Psoas muscle (tissue), 8 donors: ENCODE data around the gene MRPL43. TPM values are rescaled to one million over a fixed set of nuclear protein-coding genes. Genes with fewer than 3 reads are reported as not detected.

Experiments used
- ATAC-seq, 4 donors: fragments of 200-7000 bp; cut with Tn5 transposase; one replicate each; pipeline ENCODE4 v1.9.1; 2020; ENCODE audit warnings: moderate library complexity in 3 of 4, mild to moderate bottlenecking in 2 of 4
- DNase-seq, 2 donors: peaks; one replicate each; pipeline ENCODE4 v3.0.0-alpha.2; 2020
- H3K27ac ChIP-seq: fragments of 200-600 bp; one replicate; pipeline ENCODE4 v1.8.0; 2022
- H3K27me3 ChIP-seq, 3 donors: fragments of 200-600 bp in 1 of 3; one replicate each; pipeline versions ENCODE4 v1.6.1 to v1.8.0; 2013 to 2022; ENCODE audit warnings: low read length in 2 of 3, mild to moderate bottlenecking in 2 of 3, moderate library complexity in 1 of 3; ENCODE audit not compliant: insufficient read depth in 3 of 3
- H3K36me3 ChIP-seq, 2 donors: fragments of 200-600 bp in 1 of 2; one replicate each; pipeline versions ENCODE4 v1.6.1 to v1.8.0; 2013 to 2022; ENCODE audit warnings: low read depth in 1 of 2, mild to moderate bottlenecking in 1 of 2, moderate library complexity in 1 of 2; ENCODE audit not compliant: insufficient read depth in 1 of 2
- H3K4me1 ChIP-seq: fragments of 200-600 bp; one replicate; pipeline ENCODE4 v1.8.0; 2022
- H3K4me3 ChIP-seq: fragments of 200-600 bp; one replicate; pipeline ENCODE4 v1.8.0; 2022; ENCODE audit warnings: mild to moderate bottlenecking
- H3K9me3 ChIP-seq: fragments of 200-600 bp; one replicate; pipeline ENCODE4 v1.8.0; 2022
- WGBS, 3 donors: extraction: QIAGEN DNeasy Blood & Tissue Kit; methylation state at CpG; one replicate each; pipeline versions ENCODE4 v1.1.6 to v1.1.7; 2013; 5-methylcytosine and 5-hydroxymethylcytosine counted together
- intact Hi-C, 2 donors: fragments of 100-400 bp; cut with DNase I; formaldehyde crosslinking; loops; one replicate each; pipeline versions ENCODE4 v1.11.0 to v1.14.2; 2022
- polyA plus RNA-seq, 3 donors: library from polyadenylated mRNA; stranded (reverse); fragments of 200-250 nt; gene quantifications; one replicate each; pipeline ENCODE4 v1.2.3, GENCODE V29; 2013
- total RNA-seq, 4 donors: library from RNA; stranded (reverse); fragmentation: NEBNext Ultra II Directional in 2 of 4; extraction: Animal tissue kit (Norgen Biotek cat#: 25700) in 2 of 4; gene quantifications; one replicate each; pipeline versions ENCODE4 v1.2.1 to v1.2.4, GENCODE V29; 2021 to 2023
- TF ChIP-seq, protein P1 (sequence below): fragments of 200-600 bp; IDR thresholded peaks from one replicate; pipeline ENCODE4 v1.8.0; 2022; ENCODE audit warnings: antibody characterized with exemption
- donor health status: healthy with polysubstance abuse.
- donor health status: DM: no; HTN: no; CAD: no; lungs with moderate emphysema.
- donor health status: Bipolar disorder and iron deficiency.
- donor health status: healthy.
- donor health status: DM: yes; HTN: yes; CAD: no.
- donor health status: DM: no; HTN: no; CAD: no.
- donor health status: DM: no; HTN: no; CAD: no.
- donor health status: DM: yes; HTN: yes; CAD: no.

The MRPL43 gene
- total and polyA plus RNA-seq, 7 donors = 56.6 to 159 (median 90.1) TPM

GRCh38 chr10:100993986-100994708, 6.8 kb upstream of the MRPL43 start:
- Histone ChIP-seq H3K27me3 (no peaks in the 10 kb centered on the region), H3K27ac (no peak overlapping the region), H3K9me3 (no peaks in the 10 kb centered on the region), H3K4me1 (peaks cover 16% of the 10 kb centered on the region), H3K36me3 (peaks cover 6 to 55% of the 10 kb centered on the region in 2 donors), H3K4me3 (no peak overlapping the region)
- DNase-seq = no peak
- 46 to 56% (median 51%) methylated on average over 10 of the region's 10 CpGs for WGBS, 3 donors
- intact Hi-C loops = loop anchor here in 1 of 2 donors (2.0 kb wide), 1 partner anchor 21 kb away; no protein-coding TSS in a partner anchor
- TF ChIP-seq, protein P1, sequence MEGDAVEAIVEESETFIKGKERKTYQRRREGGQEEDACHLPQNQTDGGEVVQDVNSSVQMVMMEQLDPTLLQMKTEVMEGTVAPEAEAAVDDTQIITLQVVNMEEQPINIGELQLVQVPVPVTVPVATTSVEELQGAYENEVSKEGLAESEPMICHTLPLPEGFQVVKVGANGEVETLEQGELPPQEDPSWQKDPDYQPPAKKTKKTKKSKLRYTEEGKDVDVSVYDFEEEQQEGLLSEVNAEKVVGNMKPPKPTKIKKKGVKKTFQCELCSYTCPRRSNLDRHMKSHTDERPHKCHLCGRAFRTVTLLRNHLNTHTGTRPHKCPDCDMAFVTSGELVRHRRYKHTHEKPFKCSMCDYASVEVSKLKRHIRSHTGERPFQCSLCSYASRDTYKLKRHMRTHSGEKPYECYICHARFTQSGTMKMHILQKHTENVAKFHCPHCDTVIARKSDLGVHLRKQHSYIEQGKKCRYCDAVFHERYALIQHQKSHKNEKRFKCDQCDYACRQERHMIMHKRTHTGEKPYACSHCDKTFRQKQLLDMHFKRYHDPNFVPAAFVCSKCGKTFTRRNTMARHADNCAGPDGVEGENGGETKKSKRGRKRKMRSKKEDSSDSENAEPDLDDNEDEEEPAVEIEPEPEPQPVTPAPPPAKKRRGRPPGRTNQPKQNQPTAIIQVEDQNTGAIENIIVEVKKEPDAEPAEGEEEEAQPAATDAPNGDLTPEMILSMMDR = peak; percentile 74
- no peak for ATAC-seq

DNA sequence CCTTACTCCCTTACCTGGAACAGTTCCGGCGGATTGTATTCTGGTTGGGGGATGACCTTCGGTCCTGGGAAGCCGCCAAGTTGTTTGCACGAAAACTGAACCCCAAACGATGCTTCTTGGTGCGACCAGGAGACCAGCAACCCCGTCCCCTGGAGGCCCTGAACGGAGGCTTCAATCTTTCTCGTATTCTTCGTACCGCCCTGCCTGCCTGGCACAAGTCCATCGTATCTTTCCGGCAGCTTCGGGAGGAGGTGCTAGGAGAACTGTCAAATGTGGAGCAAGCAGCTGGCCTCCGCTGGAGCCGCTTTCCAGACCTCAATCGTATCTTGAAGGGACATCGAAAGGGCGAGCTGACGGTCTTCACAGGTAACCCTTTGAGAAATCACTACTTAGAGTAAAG, 1.8 kb upstream of the MRPL43 start:
- Histone ChIP-seq H3K36me3 (peaks cover 6 to 75% of the 10 kb centered on the region in 2 donors), H3K9me3 (no peaks in the 10 kb centered on the region), H3K4me3 (peak overlapping the region; percentile 22), H3K4me1 (peaks cover 31% of the 10 kb centered on the region), H3K27ac (no peak overlapping the region), H3K27me3 (no peaks in the 10 kb centered on the region)
- 84 to 85% (median 85%) methylated on average over 21 of the region's 21 CpGs for WGBS, 3 donors
- TF ChIP-seq, protein P1 = no peak
- no peak for ATAC-seq
- intact Hi-C loops = no loop called here
- DNase-seq = no peak

- Histone ChIP-seq H3K27ac (peak overlapping the region; percentile 80), H3K4me3 (peak overlapping the region; percentile 76), H3K27me3 (no peaks in the 10 kb centered on the region), H3K4me1 (peaks cover 31% of the 10 kb centered on the region), H3K36me3 (peaks cover 0 to 74% of the 10 kb centered on the region in 2 donors), H3K9me3 (no peaks in the 10 kb centered on the region)
- ATAC-seq = no peak
- intact Hi-C loops = no loop called here
- DNase-seq = peak in 1 of 2 donors; percentile 41
- WGBS, 3 donors = 54 to 57% (median 57%) methylated on average over 10 of the region's 10 CpGs
- TF ChIP-seq, protein P1 = no peak
Measured at GRCh38 chr10:100988166-100988565, 869 bp upstream of the MRPL43 start.

DNA sequence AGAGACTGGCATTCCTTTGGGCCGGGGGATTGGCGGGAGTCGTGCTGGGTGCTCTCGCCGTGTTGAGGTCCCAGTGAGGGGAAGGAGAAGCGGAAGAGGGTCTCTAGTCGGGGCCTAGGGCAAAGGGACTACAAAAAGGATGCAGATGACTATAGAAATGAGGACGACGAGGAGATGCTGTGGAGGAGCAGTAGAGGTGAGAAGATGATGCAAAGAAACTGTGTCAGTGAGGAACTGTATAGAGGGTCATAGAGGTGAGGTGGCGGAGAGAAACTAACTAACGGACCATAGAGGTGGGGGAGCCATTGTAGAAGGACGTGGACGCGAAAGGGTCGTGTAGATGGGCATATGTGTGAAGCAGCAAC, 370 bp upstream of the MRPL43 start:
- H3K4me1 ChIP-seq = peaks cover 31% of the 10 kb centered on the region

More for the DNA sequence above, 370 bp upstream of the MRPL43 start:
- Histone ChIP-seq H3K36me3 (peaks cover 0 to 74% of the 10 kb centered on the region in 2 donors), H3K27me3 (no peaks in the 10 kb centered on the region), H3K9me3 (no peaks in the 10 kb centered on the region), H3K27ac (peak overlapping the region; percentile 80), H3K4me3 (peak overlapping the region; percentile 76)
- intact Hi-C loops = no loop called here
- ATAC-seq = peak in 2 of 4 donors; percentile 2 to 16
- WGBS, 3 donors = 1 to 2% (median 1%) methylated on average over 15 of the region's 15 CpGs
- TF ChIP-seq, protein P1 = no peak
- no peak for DNase-seq
